GM12801 (cell line): ENCODE data around the gene EXOC4.

Experiments
- CTCF ChIP-seq: IDR thresholded peaks from one replicate; pipeline ENCODE4 v1.5.1; 2011; ENCODE audit warnings: control low read depth; ENCODE audit not compliant: insufficient read length; ENCODE audit errors: extremely low read depth

Gene EXOC4

DNA sequence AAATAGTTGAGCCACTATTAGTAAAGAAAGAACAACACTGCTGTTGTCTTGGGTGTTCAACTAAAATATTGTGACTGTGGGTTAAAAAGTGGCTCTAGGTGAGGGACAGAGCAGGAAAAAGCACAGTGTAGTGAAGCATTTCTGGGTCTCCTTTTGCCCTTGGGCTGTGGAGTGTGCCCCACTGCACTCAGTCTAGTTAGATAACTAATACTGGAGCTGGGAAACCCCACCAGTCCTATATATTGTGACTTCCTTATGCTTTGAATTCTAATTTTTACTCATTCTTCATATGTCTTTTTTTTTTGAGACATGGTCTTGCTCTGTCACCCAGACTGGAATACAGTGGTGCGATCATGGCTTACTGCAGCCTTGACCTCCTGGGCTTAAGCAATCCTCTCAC lies 195.1 kb downstream of the EXOC4 start:
- no peak for TF ChIP-seq CTCF

GRCh38 chr7:133452577-133452976 lies 199.7 kb downstream of the EXOC4 start:
- no peak for TF ChIP-seq CTCF

- no peak for TF ChIP-seq CTCF
Observed at GRCh38 chr7:133458688-133459087, 205.8 kb downstream of the EXOC4 start.

GRCh38 chr7:133461421-133461820 lies 208.5 kb downstream of the EXOC4 start:
- TF ChIP-seq CTCF: no peak

GRCh38 chr7:133475655-133476054 lies 222.8 kb downstream of the EXOC4 start:
- no peak for TF ChIP-seq CTCF

GRCh38 chr7:133477791-133478190 lies 224.9 kb downstream of the EXOC4 start:
- no peak for TF ChIP-seq CTCF

GRCh38 chr7:133478591-133479135 lies 225.8 kb downstream of the EXOC4 start:
- TF ChIP-seq CTCF: no peak

DNA sequence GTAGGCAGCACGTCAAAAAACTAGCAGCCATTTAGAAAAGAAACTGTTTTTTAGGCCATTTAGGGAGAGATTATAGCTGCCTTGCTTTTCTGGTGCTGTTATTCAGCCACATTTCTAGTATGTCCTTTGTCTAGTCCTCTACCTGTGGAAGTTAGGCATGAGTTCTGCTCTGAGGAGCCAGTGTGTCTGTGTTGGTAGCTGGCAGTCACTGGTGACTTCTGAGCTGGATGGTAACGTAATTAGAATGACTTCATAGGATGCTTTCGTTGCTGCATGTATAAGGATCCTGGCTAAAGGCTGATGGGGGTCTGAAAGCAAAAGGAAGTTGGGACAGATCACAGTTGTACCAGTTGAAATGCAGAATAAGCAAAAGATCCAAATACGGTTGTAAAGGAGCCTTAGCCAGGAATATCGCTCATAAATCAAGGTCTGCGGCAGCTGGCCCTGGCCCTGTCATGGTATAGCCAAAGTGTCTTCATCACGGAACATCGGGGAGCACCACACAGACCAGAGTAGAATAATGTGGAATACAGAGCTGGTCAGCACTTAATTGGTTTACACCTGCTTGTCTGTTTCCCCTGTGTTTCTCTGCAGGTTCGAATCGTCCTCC lies 226.7 kb downstream of the EXOC4 start:
- no peak for TF ChIP-seq CTCF
